GM19023 (cell line): ENCODE data around the gene RAB3IL1.

ENCODE experiments used
- ATAC-seq: cut with Tn5 transposase; IDR thresholded peaks from one replicate; pipeline ENCODE4 v1.9.1; 2021; ENCODE audit warnings: mild to moderate bottlenecking, moderate library complexity; ENCODE audit not compliant: unreplicated experiment

Gene RAB3IL1

DNA sequence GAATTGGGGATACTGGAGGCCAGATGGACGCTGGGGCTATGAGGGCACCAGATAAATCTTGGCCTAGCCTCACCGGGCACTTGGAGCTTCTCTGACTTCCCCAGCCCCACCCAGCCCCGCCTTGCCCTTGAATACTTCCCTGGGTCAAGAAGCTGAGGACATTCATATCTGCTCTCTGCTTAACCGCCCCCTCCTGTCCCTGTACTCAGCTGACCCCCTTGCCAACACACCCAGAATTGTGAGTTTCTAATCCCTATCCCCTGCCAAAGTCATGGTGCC lies 48.0 kb downstream of the RAB3IL1 start:
- ATAC-seq = no peak

DNA sequence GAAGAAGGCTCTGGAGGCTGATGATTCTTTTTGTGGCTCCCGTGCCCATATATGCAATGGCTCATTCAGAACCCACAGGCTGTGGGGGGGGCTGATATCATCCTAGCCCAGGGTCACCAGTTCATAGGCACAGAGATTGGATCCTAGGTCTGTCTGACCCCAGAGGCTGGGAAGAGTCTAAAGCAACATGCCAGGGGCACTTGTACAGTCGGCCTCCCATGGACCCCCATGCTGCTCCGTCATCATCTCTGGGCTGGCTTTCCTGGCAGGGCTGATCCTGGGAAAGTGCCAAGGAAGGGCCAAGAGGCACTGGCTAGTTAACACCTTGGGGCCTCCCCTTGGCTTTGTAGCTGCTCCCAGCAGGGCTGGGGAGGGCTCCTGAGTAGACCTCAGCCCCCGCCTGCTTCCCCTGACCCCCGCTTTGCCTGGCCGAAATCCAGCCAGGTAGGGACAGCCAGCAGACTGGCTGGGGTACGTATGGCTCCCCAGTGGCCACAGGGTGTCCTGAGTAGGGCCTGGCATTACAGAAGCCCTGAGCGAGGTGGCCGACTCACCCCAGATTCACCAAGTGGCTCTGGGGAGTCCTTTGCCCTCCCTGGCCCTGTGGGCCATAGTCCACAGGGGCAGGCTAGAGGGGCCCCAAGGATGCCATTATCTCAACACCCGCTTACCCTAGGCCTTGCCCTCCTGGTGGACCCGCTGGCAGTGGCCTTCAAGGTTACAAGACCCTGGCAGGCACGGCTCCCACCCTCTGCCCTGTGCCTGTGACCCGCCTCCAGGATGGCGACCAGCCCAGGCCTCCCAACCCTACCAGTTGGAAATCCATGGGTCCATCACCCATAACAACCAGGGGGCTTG lies 48.6 kb downstream of the RAB3IL1 start:
- no peak for ATAC-seq

DNA sequence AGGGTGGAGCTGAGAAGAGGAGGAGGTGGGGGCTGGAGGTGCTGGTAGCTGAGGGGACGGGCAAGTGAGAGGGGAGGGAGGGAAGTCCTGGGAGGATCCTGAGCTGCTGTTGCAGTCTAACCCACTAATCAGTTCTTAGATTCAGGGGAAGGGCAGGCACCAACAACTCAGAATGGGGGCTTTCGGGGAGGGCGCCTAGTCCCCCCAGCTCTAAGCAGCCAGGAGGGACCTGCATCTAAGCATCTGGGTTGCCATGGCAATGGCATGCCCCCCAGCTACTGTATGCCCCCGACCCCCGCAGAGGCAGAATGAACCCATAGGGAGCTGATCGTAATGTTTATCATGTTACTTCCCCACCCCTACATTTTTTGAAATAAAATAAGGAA lies 50.4 kb downstream of the RAB3IL1 start:
- no peak for ATAC-seq

DNA sequence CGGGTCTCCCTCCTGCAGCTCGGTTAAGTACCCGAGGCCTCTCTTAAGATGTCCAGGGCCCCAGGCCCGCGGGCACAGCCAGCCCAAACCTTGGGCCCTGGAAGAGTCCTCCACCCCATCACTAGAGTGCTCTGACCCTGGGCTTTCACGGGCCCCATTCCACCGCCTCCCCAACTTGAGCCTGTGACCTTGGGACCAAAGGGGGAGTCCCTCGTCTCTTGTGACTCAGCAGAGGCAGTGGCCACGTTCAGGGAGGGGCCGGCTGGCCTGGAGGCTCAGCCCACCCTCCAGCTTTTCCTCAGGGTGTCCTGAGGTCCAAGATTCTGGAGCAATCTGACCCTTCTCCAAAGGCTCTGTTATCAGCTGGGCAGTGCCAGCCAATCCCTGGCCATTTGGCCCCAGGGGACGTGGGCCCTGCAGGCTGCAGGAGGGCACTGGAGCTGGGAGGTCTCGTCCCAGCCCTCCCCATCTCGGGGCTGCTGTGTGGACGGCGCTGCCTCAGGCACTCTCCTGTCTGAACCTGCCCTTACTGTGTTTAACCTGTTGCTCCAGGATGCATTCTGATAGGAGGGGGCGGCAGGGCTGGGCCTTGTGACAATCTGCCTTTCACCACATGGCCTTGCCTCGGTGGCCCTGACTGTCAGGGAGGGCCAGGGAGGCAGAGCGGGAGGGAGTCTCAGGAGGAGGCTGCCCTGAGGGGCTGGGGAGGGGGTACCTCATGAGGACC lies 51.0 kb downstream of the RAB3IL1 start:
- no peak for ATAC-seq

DNA sequence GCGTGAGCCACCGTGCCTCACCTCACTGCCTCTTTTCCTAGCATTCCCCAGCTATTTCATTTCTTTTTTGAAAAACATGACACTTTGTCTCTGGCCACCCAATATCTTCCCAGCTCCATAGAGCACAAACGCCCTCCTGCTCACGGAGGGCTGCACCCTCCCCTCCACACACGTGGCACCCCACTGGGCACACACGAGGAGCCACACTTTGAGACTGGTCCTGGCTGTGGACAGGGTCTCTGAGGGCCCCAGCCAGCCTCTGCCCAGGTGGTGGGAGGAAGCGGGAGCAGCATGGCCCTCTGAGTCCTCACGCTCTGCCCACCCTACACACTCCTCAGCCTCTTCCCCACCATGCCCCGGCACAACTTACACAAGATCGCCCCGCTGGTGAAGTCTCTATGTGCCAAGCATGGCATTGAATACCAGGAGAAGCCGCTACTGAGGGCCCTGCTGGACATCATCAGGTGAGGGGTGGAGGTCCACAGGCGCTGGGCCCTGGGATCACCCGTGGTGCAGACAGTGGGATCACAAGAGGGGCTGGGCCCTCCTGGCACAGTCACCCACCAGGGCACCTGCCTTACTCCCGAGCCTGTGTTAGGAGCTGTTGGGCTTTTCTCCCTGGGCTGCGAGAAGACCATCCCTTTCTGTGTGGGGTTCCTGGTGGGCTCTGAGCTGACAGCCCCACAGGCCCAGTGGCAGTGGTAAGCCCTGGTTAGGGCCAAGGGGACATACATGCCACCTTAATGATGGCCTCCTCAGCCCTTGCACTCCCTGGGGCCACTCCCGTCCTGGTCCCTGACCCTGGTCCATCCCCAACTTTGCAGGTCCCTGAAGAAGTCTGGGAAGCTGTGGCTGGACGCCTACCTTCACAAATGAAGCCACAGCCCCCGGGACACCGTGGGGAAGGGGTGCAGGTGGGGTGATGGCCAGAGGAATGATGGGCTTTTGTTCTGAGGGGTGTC lies 52.3 kb downstream of the RAB3IL1 start:
- no peak for ATAC-seq

DNA sequence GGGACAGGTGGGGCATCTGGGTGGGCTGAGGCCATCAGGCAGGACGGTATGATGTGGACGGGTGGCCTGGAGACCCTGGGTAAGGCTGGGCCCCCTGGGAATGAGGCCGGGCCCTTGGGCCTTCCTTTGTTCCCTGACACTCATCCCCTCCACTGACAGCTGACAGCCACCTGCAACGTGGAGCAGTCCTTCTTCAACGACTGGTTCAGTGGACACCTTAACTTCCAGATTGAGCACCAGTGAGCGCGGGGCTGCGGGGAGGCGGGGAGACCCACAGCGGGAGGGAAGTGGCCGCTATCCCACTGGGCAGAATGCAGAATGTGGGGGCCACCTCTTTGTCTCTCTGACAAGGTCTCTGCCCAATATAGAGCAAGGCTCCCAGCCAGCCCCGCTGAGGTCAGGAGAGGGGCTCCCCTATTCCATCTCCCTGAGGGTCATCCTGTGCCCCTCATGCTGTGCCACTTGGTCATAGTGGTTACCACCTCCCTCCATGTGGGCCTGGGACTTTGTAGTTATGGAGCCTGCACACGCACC lies 53.8 kb downstream of the RAB3IL1 start:
- ATAC-seq = no peak

DNA sequence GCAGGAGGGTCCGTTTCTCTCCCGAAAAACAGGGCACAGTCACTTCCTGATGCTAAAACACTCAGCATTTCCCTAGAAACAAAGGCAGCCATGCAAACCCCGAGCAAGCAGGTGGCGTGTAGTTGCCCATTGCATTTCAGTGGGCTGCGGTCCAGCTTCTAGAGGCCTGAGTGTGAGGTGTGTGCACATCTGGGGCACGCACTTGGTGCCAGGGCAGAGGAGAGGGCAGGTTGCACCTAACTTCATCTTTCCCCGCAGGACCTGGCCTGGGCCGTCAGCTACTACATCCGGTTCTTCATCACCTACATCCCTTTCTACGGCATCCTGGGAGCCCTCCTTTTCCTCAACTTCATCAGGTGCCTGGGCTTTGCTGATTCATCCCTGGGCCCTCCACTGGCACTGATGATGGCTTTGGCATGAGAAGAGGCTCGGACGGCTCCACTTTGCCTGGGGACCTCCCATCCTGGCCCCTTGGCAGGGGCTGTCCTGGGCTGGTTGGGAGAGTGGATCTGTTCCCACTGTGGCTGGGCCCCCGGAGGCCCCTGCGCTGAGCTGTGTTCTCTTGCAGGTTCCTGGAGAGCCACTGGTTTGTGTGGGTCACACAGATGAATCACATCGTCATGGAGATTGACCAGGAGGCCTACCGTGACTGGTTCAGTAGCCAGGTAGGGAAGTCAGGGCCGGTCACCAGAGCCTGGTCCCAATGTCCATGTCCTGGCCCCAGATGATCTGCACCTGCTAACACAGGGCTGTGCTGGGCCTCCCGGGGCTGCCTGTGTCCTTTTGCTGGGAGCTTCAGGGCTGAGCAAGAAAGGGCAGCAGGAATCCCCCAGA lies 54.4 kb downstream of the RAB3IL1 start:
- no peak for ATAC-seq

DNA sequence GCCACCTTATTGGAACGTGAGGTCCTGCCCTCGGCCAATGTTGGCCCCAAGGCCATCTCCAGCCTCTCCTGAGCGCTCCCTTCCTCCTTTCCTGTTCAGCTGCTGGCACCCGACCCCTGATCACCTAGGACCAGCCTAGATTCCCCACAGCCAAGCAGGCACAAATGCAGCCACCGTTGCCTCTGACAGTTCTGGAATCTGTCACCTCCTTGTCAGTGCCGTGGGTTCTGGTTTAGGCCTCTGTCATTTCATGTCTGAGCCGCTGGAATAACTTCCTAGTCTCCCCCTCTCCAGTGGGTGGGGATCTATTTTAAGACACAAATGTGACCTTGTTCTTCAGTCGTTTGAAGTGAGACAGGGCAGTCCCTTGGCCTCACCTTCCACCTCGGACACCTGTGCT lies 55.7 kb downstream of the RAB3IL1 start:
- no peak for ATAC-seq

DNA sequence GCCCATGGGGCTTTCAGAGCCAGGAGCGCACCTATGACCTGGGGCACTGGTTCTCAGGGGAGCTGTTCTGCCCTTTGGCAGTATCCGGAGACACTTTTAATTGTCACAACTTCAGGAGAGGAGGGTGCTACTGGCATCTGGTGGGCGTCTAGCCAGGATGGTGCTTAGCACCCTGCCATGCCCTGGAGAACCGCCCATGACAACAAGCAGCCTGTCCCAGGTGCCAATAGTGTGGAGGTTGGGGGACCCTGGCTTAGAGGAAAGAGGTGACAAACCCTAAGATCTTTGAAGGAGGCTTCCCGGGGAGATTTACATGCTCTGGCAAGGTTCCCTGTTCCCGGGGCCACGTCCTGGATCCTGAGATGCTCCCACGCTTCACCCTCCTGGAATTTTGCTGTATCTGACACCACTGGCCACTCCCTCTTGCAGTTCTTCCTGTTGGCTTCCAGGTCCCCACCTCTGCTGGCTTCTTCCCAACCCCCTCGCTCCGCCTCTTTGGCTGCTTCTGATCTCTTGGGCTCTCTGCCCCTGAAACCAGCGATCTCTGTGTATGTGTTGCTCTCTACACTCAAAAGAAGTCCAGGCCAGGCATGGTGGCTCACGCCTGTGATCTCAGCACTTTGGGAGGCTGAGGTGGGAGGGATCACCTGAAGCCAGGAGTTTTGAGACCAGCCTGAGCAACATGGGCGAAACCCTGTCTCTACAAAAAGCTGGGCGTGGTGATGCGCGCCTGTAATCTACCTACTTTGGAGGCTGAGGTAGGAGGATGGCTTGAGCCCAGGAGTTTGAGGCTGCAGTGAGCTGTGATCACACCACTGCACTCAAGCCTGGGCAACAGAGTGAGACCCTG lies 57.1 kb downstream of the RAB3IL1 start:
- no peak for ATAC-seq

DNA sequence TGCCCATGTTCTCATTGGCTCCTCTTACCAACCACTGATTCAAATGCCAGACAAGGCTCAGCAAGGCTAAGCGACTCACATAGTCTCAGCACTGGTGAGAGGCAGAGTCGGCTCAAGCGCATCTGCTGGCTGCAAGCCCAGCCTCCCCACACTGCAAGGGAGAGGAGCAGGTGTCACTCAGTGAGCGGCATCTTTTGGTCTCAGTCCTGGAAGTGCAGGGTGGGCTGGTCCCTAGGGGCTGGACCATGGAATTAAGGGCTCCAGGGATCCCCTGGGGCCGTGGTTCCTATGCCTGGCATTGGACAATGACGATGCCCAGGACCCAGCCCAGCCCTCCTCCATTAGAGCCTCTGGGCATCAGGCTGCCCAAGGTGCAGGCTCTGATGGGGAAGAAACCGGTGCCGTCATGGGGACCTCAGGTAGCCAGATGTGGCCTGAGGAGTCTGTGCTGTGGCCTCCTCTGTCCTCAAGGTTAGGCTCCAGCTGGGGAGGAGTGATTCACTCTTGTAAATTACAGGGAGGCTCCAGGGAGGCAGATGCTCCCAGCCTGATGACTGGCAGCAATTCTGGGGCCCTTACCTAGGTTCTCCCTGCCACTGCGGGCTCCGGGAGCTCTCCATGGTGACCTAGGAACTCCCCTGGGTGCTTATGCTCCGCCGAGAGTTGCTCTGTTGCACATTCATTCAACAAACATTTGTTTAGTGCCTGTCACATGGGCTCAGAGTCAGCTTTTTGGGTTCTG lies 61.3 kb downstream of the RAB3IL1 start:
- no peak for ATAC-seq

DNA sequence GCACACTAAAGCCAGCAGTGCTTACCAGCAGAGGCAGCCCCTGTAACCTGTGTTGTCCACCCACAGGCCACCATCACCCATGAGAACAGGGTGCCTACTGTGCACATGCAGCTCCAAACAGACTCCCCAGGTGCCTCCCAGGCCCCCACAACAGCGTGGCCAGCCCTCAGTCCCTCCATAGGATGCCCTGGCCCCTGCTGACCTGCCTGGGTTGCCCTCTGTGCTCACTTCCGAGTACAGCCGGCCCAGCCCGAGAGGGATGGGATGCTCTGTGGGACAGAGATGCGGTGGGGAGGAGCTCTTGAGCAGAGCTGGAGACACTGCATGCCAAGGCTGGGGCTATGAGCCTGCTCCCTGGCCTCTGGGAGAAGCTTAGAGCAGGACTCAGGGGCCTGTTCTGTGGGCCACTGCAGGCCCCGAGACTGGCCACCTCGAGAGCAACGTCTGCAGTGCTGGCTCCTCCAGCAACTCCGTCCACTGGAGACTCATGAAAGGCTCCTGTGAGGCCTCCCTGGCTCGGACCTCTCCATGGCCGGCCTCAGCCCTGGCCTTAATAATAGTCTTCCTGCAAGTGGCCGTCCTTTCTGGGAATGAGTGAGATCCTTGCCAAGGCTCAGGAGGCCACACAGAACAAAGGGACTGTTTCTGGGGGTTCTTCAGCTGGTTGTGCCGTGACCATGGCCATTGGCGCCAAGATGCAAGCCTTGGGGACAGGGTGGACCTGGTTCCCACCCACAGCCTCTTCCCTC lies 62.2 kb downstream of the RAB3IL1 start:
- ATAC-seq = no peak

DNA sequence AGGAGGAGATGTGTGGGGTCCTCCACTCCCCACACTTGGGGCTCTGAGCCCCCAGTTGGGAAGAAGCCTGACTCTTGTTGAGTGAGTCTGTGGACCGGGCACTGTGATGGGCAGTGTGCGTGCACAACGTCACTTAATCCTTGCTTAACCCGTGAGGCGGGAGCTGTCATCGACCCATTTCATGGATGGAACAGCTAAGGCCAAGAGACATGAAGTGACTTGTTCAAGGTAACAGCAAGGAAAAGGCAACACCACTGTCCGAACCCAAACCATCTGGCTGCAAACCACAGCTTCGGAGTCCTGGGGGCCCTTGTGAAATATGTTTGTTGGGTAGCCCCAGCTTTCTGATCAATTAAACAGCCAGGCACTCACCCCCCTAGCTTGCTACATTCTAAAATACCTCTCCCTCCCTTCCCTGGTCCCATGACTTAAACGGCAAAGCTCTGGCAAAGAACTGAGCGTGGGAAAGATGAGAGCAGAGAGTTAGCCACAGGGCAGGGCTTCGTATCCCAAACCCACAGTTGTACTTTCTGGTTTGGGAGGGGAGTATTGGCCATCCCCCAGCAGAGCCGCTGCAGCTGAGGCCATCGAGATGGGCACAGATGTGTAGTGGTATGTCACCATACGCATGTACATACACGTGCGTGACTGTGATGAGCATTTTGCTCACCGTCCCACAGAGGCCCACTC lies 63.0 kb downstream of the RAB3IL1 start:
- no peak for ATAC-seq

DNA sequence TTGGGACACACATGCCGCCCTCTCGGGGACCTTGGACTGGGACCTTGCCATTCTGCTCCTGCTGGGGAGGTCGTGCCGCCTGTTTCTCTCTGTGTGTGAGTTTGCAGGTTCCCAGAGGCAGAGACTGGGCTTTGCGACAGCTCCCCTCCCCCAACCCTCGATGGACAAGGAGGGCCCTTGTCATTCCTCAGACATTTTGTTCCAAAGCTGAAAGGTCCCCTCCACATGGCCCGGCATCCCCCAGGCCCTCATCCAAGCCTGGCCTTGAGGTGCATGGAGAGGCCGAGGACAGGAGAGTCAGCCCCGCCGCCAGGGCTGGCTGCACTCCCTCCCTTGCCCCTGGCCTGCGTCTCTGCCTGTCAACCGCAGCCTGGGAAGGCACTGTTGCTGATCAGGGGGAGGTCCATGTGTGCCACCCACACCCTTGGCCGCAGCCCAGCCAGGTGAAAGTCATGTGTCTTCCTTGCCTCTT lies 63.6 kb downstream of the RAB3IL1 start:
- ATAC-seq = no peak

DNA sequence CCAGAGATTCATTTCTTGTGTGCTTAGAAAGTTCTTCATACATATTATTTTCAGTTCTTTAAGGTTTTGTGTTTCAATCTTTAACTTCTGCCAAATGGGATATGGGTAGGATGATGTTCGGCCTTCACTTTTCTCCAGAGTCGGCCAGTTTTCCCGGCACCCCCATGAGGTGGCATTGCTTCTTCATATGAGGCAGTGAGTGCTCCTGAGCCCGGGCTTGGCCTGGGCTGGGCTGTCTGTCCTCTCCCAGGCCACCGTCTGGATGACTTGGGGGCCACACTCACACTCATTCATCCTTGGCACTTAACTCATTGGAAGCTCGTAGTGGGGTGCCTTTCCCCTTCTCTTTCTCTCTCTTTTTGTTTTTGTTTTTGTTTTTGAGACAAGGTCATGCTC lies 65.5 kb downstream of the RAB3IL1 start:
- no peak for ATAC-seq

DNA sequence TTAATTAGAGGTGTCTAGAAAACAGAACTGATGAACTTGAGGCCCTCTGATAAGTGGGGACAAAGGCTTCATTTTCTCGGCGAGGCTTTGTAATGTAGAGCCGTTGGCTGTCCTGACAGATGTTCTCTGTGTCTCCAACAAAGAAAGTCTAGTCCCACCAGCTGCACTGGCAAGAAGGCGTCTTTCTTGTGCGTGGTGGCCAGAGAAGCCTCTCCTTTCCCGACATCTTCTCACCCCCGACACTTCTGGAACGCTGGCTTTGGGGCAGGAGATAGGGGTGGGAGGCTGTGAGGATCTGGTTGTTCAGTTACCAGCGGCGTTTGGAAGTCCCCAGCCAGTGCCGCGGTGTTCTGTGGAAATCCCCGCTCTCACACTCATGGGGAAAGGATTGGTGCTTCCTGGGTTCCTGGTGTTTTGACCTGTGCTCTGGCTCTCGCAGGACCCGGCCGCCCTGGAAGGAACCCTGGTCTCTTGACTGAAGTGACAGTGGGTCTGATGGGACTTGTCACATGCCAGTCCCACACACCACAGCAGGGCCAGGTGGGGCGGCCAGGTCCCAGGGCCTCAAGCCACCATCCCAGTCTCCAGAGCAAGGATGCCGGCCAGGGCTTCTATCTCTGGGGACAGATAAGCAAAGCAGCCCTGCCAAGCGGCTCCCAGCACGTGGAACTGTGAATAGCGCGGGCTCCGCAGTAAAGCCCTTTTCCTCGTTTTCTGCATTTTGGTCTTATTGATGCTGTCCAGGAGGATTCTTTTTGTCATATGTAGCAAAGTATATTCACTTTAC lies 66.1 kb downstream of the RAB3IL1 start:
- ATAC-seq = no peak

DNA sequence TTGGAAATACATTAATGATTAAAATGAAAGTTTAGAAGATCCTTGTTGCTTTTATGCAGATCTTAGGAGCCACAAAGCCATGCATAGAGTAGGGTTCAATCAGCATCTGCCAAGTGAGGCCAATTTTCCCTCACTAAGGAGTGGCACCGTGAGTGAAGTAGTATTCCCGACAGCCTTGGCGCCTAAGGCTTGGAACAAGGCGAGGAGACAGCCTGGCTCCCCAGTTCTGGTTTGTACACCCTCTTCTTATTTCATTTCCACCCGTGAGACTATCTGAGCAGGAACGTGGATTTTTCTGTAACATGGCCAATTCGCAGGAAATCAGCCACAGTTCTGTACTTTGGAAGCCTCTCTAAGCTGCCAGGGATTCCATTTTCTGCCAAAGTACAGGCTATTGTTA lies 66.7 kb downstream of the RAB3IL1 start:
- ATAC-seq = no peak

DNA sequence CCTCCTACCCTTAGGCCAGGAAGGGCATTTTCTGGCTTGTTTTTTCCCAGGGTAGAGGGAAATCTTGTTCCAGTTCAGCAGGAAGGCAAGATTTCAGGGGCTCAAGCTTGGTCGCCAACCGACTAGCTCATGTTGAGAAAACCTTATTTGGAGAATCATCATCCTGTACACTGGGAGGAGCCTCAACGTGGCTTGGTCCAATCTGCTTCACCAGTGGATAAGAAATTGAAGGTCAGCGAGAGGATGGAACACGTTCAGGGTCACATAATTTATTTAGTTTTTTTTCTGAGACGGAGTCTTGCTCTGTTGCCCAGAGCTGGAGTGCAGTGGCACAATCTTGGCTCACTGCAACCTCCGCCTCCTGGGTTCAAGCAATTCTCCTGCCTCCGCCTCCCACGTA lies 68.7 kb downstream of the RAB3IL1 start:
- ATAC-seq = no peak
